HG02981 (cell line): ENCODE measurements around the gene FKBP9.
"Not testable (repeated sequence)": the region's sequence is repeated elsewhere in the genome, so short reads cannot be mapped to it uniquely, and the experiment has no call there.

Source experiments
- ATAC-seq: cut with Tn5 transposase; IDR thresholded peaks from one replicate; pipeline ENCODE4 v1.9.1; 2021; ENCODE audit warnings: mild to moderate bottlenecking, moderate library complexity; ENCODE audit not compliant: unreplicated experiment

FKBP9 gene

GRCh38 chr7:33003111-33003510, 45.9 kb downstream of the FKBP9 start:
- ATAC-seq = not testable (repeated sequence)

DNA sequence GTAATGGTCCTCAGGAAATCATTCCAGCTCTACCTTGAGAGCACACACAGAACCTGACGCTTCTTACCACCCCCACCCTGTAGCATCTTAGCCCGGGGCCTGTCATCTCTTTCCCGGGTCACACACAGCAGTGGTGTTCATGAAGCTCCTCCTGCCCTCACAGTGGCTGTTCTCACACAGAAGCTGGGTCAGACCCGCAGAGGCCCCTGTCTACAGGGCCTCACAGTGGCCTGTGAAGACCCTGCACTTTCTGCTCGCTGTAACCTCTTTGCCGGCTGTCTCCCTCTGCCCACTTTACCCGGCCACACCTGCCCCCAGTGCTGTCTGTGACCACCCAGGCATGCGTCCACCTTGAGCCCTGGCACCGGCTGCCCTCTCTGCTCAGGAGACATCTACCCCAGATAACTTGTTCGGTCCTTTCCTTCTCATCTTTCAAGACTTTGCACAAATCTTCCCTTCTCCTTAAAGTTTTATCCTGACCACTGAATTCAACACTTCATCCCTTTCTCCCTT, 46.9 kb downstream of the FKBP9 start:
- ATAC-seq = not testable (repeated sequence)

GRCh38 chr7:33005193-33005592, 48.0 kb downstream of the FKBP9 start:
- ATAC-seq = not testable (repeated sequence)

DNA sequence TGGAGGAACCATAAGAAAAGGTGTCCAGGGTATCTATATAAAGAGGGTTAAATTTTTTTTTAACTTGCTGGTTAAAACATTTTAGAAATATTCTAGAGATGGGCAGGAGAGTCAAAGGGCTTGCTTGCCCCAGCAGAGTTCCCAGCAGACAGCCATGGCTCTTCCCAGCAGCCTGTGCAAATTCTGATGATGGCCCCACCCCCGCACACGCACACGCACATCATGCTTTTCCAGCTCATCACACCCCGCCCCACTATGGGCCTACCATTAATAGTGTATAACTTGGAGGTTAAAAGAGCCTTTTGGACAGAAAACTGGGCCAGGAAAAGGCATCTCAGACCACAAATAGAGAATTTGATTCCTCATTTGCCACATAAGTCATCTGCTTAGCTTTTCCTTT, 48.5 kb downstream of the FKBP9 start:
- ATAC-seq = not testable (repeated sequence)

DNA sequence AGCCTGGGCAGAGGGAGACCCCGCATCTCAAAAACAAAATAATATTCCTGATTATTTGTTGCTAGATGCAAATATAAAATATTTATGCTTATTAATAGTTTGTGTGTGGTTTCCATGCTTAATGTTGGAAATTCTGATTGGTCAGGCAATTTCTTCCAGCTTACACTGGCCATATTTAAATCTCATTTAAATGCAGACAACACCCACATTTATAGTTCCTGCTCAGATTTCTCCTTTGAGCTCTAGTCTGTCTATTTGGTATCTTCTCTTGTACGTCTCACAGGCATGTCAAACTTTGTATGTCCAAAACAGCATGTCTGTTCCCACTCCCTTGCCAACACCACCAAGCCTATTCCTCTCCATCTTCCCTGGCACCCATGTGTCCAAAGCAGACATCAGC, 52.5 kb downstream of the FKBP9 start:
- no peak for ATAC-seq

GRCh38 chr7:33012364-33012763, 55.1 kb downstream of the FKBP9 start:
- ATAC-seq = no peak

DNA sequence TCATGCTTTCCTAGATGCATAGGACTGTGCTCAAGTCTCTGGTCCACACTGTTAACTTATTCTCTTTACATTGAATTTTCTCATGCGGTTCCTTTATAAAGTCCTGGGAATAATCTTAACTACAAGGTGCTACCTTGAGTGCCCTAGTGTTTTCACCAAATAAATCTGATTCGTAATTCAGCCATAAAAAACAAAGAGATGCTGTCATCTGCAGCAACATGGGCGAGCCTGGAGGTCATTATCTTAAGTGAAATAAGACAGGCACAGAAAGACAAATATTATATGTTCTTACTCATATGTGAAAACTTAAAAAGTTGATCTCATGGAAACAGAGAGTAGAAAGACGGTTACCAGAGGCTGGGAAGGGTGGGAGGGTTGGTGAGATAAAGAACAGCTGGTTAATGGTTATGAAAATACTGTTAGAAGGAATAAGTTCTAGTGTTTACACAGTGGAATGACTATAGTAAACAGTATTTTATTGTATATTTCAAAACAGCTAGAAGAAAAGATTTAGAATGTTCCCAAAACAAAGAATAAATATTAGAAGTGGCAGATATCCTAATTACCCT, 67.0 kb downstream of the FKBP9 start:
- ATAC-seq = no peak

GRCh38 chr7:33035776-33036175, 78.5 kb downstream of the FKBP9 start:
- no peak for ATAC-seq

- no peak for ATAC-seq
These were observed 81.4 kb downstream of the FKBP9 start for GRCh38 chr7:33038639-33039038.

DNA sequence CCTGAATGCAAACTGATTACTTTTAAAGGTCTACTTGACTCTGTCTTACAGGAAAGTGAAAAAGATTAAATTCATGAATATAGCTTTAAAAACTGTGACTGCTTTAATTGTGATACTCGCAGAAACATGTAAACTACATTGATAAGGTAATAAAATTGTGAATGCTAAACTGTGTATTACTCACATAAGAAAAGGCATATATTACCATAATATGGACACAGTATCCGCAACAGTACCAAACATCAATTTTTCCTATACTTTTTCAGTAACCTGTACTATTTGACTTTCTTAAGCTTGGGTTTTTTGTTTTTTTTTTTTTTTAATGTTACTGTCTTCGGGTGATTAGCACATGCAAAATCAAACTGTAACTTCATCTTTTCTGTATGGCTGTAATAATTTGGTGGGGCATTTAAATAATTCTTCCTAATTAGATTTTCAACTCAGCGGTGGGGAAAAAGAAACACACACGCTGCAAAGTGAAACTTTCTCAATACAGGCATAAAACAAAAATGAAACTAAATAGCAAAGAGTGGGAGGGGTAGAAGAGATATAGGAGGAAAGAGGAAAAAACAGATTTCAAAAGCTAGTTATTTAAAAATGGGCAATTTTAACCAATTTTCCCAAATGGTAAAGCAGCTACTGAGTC, 82.1 kb downstream of the FKBP9 start:
- peak; percentile 34 for ATAC-seq

DNA sequence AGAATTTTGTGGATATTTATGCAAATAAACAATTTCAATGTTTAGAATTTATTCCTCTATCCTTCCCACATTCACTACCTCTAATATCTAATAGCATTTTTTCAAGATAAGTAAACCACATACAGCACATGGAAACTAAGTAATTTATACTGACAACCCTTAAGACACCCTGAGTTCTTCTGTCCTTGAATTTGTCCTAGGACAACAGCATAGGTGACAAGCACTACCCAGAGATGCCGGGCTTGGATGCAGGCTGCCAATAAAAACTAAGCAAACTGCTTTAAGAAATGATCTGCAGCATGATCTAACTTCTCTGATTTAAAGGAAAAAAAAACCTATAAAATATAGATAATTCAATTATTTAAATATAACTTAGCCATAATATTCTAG, 82.7 kb downstream of the FKBP9 start:
- no peak for ATAC-seq

- peak; percentile 92 for ATAC-seq
These were observed 83.7 kb downstream of the FKBP9 start for GRCh38 chr7:33040803-33041516.

DNA sequence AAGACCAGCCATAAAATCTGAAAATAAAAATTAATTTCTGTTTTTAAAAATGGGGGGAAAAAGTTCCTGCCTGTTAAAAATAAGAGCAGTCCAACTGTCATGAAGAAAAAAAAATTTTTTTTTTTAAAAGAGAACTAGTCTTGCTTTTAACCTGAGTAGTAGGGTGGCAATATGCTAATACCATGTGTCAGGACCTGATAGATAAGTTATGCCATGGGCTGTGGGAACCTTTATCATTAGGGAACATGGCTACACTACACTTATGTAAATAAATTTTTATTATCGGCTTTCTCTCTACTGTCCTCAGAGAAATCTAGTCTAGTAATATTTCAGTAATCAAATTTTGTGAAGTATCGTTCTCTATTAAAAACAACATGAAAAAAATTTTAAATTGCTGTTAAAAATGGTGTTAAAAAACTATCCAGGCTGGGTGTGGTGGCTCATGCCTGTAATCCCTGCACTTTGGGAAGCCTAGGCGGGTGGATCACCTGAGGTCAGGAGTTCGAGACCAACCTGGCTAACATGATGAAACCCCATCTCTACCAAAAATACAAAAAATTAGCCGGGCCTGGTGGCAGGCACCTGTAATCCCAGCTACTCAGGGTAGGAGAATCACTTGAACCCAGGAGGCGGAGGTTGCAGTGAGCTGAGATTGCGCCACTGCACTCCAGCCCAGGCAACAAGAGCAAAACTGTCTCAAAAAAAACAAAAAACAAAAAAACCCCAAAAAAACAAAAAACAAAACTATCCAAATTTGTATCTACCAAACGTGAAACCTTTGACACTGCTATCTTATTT, 84.6 kb downstream of the FKBP9 start:
- no peak for ATAC-seq

DNA sequence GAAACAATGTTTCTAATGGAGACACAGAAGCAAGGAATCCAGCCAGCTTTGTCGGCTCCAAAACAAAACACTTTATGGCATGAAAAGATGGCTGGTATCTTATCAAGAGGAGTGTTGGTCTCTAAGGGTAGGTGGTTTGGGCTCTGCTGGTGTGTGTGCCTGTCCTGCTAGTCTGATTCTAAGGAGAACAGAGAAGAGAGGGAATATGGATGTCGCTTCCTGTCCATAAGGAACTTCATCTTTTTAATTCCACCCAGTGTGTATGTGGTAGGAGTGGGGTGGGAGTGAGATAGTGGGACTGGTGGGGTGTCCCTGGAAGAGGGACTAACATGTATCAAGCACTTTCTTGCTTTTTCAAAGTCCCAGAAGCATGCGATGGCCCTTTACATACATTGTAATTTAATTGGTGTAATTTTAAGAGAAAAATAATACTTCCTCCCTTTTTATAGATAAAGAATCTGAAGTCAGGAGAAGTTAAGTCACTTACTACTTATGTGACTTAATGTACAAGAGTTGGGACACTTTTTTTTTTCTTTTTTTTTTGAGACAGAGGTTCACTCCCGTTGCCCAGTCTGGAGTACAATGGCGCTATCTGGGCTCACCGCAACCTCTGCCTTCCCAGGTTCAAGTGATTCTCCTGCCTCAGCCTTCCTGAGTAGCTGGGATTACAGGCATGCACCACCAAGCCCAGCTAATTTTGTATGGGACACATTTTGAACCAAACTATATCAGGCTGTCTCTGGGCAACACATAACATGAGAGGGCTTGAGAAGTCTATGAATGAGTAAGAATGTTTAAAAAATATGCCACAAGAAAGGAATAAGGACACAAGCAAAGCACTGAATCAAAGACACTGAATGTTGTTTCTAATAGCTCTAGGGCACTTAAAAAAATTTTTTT, 86.5 kb downstream of the FKBP9 start:
- ATAC-seq = no peak

GRCh38 chr7:33044401-33044718, 87.1 kb downstream of the FKBP9 start:
- ATAC-seq = no peak

DNA sequence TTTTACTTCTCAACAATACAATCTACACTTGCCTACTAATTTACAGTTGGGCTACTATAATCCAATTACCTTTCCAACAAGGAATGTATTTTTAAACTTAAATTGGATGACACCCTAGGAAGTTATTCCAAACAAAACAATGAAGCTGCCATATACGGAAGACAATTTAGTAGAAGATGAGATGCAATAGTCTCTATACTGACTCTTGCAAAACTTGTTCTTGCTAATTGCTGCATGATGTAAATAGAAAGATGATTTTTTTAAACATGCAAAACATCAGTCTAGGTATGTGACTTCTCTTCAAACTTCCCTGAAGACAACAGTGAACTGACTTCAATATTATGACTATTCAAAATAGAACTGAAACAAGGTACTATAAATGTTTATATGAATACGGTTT, 87.7 kb downstream of the FKBP9 start:
- peak; percentile 37 for ATAC-seq

GRCh38 chr7:33048257-33048656, 91.0 kb downstream of the FKBP9 start:
- no peak for ATAC-seq

DNA sequence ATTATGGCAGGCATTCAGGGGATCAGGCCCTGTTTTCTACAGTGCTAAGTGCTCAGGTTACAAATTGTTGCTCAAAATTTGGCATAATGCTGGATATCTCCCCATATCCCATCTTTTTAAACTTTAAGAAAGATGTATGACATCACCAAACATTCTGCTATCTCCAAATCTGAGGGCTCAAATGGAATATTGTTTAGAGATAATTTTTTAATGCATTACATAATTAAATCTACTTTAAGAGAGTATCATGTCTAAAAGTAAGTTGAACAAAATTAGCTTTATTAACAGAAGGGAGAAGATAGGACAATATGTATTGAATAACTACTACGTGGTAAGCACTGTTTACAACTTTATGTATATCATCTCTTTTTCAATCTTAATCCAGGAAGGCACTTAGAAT, 91.5 kb downstream of the FKBP9 start:
- ATAC-seq = no peak

DNA sequence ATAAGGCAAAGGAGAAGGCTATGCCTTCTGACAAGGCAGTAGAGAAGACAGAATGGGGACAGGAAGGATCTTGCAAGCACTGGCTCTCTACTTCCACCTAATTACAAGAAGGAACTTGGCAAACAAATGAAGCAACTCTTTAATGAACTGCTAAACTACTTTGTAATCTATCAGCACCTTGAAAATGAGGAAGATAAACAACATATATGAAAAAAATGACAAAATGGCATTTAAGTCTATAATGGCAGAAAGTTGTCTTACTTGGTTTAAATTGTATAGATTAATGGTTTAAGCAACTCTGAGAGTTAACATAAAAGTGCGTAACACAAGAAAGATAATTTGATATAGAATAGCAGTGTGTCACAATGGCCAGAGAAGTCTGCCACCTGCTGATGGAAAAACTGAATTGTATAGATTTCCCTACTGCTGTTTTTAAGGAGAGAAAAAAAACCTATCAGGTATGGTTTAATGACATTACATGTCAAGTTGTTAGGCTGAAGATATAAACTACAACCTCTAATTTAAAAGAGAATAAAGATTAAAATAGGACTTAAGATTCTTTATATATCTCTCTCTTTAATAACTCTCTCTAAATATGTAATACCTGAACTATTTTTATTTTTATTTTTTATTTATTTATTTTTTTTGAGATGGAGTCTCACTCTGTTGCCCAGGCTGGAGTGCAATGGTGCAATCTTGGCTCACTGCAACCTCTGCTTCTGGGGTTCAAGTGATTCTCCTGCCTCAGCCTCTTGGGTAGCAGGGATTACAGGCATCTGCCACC, 93.5 kb downstream of the FKBP9 start:
- peak; percentile 45 for ATAC-seq

GRCh38 chr7:33053721-33054120, 96.5 kb downstream of the FKBP9 start:
- ATAC-seq = no peak
